GM18505 (cell line): ENCODE results near the gene TRIM62.
"Not testable (repeated sequence)": the region's sequence is repeated elsewhere in the genome, so short reads cannot be mapped to it uniquely, and the experiment has no call there.

Experiments
- ATAC-seq: cut with Tn5 transposase; IDR thresholded peaks from one replicate; pipeline ENCODE4 v1.9.1; 2021; ENCODE audit not compliant: unreplicated experiment
- POLR2A ChIP-seq: IDR thresholded peaks from 4 replicates; pipeline ENCODE4 v1.6.1; 2011; ENCODE audit warnings: borderline replicate concordance; ENCODE audit not compliant: insufficient read depth, insufficient read length; ENCODE audit errors: extremely low read depth

Gene TRIM62

DNA sequence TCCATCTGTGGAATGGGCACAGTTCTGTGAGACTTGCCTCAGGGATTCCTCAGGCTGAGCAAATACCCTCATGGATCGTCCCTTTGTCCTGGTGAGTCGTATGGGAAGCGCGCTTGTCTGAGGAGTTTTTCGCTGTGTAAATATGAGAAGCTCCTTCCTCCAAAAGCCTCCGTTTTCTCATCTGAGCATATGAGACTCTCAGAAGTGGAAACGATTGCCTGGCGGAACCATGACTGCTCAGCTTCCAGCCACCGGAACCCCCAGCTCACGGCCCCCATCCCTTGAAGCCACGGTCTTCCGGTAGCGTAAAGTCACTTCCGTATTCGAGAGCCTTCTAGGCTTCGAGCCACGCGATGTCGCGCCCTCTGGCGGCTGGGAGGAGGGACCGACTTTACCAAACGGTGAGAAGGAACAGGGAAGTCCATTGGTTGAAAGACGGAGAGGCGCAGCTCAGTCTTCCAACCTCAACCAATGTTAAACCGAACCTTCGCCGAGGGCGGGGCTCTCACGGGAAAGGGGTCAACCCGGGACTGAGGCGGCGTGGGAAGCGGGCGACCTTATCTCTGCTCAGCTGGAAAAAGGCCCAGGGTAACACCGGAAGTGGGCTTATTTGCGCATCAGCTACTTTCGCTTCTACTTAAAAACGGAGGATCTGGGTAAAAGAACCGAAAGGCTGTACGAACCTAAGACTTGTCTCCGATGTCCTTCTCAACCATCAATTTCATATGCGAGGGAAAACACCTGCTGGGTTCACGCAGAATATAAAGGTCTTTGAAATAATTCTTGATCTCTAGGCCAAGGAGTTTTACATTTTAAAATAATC, 54.6 kb downstream of the TRIM62 start:
- ATAC-seq, result peak; percentile 97
- peak; percentile 95 for TF ChIP-seq POLR2A

DNA sequence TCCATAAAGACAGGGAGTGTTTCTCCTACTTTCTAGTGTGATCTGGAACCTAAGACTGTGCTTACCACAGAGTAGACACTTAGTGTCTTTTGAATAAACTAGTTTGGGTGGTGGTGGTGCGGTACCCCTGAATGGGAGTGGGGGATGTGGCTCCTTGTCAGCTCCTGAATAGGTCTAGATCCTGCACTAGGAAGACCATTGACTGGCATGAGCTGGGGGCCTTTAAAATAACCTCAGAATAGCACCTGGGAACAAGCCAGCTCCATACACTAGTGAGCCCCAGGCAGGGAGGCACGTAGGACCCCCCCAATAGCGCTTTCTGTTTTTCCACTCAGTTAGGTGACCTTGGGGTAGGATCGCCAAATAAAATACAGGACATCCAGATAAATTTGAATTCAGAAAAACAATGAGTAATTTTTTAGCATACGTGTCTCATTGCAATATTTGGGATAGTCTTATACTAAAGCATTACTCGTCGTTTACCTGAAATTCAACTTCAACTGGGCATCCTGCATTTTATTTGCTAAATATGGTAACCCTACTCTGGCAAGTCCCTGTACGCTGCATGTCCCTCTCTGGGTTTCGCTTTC, 55.3 kb downstream of the TRIM62 start:
- ATAC-seq, result no peak

DNA sequence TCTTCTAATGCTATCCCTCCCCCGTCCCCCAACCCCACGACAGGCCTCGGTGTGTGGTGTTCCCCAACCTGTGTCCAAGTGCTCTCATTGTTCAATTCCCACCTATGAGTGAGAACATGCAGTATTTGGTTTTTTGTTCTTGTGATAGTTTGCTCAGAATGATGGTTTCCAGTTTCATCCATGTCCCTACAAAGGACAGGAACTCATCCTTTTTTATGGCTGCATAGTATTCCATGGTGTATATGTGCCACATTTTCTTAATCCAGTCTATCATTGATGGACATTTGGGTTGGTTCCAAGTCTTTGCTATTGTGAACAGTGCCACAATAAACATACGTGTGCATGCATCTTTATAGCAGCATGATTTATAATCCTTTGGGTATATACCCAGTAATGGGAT, 57.2 kb downstream of the TRIM62 start:
- ATAC-seq, result not testable (repeated sequence)

More for the DNA sequence above, 55.3 kb downstream of the TRIM62 start:
- no peak for TF ChIP-seq POLR2A

DNA sequence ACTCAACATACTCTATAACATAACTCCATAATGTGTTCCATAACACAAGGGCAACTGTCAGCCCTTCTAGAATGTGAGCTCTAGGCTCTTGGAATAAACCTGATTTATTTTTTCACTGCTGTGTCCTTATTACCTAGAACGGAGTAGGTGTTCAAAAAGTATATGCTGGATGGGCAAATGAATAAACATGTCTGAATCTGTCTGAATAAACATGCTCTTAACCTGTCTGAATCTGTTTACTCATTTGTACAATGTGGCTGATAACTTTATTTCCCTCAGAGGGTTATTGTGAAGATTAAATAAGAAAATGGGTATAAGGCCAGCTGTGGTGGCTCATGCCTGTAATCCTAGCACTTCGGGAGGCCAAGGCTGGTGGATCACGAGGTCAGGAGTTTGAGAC, 58.6 kb downstream of the TRIM62 start:
- ATAC-seq, result no peak
- no peak for TF ChIP-seq POLR2A

DNA sequence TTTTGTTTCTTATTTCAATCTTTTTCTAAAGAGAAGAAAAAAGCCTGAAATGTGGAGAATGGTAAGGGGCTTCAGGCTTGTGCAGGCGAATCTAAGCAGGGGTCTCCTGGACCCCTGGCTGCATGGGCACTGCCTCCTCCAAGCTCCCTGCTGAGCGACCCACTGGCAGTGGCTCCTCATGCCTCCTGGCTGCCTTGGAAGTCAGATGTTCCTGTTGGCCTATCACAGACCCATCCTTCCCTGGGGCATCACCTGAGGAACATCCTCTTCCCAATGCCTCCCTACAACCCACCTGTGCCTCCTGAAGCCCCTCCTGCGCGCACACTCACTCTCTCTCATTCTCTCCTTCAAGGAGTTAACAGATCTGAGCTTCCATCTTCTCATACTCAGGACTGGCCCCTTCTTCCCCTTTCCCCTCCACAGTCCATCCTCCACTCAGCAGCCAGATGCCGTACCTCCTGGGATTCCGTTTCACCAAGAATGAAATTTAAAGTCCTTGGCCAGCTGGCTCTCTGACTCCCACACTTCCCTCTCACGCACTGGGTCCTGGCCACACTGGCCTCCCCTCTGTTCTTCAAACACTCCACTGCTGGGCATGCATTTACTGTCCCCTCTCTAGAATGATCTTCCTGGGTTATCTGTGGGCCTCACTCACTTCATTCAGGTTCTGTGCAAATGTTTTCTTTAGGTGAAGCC, 59.2 kb downstream of the TRIM62 start:
- no peak for TF ChIP-seq POLR2A
- no peak for ATAC-seq

DNA sequence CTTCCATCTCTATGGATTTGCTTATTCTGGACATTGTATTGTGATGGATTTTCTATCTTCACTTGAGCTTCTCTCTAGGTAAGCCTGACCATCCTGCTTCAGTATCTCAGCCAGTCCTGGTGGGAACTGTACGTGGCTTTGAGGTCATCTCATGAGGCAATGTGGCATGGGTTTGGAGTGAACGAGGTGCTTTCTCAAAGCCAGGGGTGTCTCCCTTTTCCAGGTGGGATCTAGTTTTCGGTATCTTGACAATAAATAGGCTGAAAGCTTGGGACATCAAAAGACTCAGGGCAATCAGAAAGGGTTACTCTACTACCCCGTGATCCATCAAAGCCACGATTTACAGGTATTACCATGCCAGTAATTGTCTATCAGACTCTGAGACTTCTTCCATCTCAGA, 60.1 kb downstream of the TRIM62 start:
- no peak for TF ChIP-seq POLR2A
- no peak for ATAC-seq

DNA sequence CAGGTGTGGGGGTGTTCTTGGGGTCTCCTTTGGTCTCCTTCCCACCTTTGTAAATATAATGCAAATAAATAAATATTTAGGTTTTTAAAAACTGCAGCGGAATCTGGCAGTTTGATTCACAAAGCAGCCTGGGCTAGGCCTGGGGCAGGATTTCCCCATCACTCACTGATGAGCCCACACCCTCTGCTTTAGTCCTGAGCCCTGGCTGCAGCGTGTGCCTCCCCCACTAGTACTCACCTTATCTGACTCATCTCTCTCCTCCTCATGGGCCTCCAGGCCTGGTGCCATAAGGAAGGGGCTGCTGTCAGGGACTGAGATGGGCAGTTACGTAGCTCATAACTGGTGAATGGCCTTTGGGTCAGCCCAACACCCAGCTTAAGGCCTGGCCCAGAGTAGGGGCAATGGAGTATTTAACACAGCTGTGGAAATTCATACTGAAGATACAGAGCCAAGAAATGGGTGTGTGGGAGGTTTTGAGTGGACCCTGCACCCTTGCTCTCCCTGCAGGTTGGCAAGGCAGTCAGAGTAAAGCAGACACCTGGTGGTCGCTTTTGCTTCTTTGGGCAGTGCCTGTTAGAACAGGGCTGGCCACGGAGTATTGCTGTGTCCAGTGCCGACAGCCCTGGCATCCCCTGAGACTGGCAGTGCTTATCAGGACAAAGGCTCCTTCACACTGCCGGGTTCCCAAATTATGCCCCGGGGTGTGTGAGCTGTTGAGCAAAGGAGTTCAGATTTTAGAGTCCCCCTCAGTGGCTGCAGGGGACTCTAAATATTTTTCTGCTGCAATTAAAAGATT, 61.2 kb downstream of the TRIM62 start:
- TF ChIP-seq POLR2A, result no peak
- no peak for ATAC-seq

DNA sequence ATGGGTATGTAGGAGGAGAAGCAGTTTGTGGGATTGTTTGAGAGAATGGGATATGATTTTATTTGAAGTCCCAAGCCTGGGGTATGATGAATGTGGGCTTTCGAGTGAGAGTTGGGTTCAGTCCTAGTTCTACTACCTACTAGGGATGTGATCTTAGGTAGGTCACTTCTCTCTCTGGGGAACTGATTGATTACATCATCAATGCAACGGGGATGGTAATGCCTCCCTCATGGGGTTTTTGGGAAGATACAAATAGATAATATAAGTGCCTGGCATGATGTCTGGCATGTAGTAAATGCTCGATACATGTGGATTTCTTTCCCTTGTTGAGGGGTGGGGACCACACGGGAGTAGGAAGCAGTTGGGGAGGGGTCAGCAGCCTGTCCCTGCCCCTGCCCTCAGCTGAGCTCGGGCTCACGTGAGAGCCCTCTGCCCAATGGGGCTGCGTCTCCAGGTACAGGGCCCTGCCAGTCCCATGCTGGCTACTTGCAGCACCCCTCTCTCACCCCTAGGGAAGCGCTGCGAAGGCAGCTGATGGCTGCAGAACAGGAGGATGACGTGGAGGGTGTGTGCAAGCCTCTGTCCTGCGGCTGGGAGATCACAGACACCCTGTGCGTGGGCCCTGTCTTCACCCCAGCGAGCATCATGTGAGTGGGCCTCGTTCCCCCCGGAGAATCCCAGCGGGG, 62.2 kb downstream of the TRIM62 start:
- ATAC-seq, result no peak
- no peak for TF ChIP-seq POLR2A

DNA sequence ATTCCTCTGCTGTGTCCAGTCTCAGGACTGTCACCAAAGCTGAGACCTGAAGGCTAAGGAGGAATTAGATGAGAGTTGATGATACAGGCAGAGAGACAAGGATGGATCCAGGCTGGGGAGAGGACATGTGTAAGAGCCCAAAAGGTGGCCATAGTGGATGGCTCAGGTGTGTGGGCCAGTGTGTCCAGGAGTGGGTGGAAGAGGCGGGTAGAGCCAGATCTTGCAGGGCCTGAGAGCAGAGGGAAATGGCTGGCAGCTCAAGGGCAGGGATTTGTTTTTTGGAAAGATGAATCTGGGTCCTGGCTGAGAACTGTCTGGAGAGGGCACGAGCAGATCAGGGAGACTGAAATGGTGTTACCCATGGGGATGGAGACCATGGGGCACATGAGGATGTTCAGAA, 62.8 kb downstream of the TRIM62 start:
- ATAC-seq, result no peak
- TF ChIP-seq POLR2A, result no peak

DNA sequence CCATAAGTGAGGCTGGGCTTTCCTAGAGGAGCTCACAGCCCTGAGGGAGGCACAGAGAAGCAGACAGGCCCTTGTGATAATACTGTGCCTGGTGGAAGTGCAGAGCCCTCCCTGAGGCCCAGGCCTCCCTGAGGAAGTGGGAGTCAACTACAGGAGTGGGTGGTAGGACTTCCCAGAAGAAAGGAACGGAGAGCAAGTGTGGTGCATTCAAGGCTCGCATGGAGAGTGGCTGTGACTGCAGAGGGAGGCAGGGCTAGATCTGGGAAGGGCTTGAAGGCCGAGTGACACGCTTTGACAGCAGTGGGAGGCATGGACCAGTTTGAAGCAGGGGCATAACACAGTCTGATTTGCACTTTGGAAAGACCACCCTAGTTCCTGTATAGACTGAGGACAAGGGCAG, 63.6 kb downstream of the TRIM62 start:
- ATAC-seq, result no peak
- no peak for TF ChIP-seq POLR2A

DNA sequence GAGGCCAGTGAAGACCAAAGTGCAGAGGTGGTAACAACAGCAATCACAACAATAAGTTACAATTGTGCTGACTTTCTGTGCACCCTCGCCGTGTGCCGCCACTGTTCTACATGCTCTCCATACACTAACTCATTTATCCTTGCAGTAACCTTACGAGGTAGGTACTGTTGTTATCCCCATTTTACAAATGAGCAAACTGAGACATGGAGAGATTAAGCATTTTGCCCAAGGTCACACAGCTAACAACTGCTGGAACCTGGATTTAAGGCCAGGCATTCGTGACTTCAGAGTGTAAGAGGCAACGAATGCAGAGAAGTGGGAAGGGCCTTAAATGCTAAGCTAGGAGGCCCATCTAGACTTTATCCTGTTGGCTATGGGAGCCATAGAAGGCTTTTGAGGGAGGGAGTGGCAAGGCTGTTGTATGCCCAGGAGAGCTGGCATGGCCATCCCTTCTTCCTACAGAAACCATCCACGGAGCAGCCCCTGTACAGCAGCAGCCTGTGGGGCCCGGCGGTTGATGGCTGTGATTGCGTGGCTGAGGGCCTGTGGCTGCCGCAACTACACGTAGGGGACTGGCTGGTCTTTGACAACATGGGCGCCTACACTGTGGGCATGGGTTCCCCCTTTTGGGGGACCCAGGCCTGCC, 64.3 kb downstream of the TRIM62 start:
- no peak for ATAC-seq
- no peak for TF ChIP-seq POLR2A

DNA sequence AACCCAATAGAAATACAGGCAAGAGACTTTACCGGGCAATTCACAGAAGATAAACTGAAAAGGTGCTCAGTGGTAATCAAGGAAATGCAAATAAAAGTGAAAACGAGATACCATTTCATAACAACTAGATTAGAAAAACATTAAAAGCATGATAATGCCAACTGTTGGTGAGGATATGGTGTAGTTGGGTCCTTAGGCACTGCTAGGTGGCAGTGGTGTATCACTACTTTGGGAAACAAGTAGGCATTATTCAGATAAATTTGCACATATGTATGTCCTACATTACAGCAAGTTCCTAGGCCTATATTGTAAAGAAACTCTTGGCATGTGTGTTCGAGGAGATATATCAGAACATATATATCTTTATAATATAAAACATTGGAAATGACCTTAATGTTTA, 69.9 kb downstream of the TRIM62 start:
- ATAC-seq, result no peak
- TF ChIP-seq POLR2A, result no peak
